ENCODE results near the gene MOG. TPM values are rescaled to one million over a fixed set of nuclear protein-coding genes. Genes with fewer than 3 reads are reported as not detected.

MOG gene
- total RNA-seq, 1 donor from 2014 or later: 2.0 TPM

GRCh38 chr6:29709188-29709587 is 52.3 kb downstream of the MOG start:
- DNase-seq (ENCODE audit: low spot score): no peak
- intact Hi-C loops (cut with DNase I): loop anchor here (5.0 kb wide), 1 partner anchor 43 kb away; no protein-coding TSS in a partner anchor

- no peak for DNase-seq (ENCODE audit: low spot score)
- intact Hi-C loops (cut with DNase I): no loop called here
These were observed 53.5 kb downstream of the MOG start for GRCh38 chr6:29710281-29710941.

- intact Hi-C loops (cut with DNase I): no loop called here
- no peak for DNase-seq (ENCODE audit: low spot score)
These were observed 64.0 kb downstream of the MOG start for GRCh38 chr6:29720863-29721262.

Other genes starting within 250 kb of the MOG start
- not detected for gene OR12D1, start 242.2 kb upstream of the MOG start, total RNA-seq
- not detected for gene OR10C1, start 217.8 kb upstream of the MOG start, total RNA-seq
- gene OR11A1, start 200.0 kb upstream of the MOG start, total RNA-seq: not detected
- not detected for gene OR2H1, start 199.9 kb upstream of the MOG start, total RNA-seq
- not detected for gene MAS1L, start 169.1 kb upstream of the MOG start, total RNA-seq
- gene UBD, start 97.4 kb upstream of the MOG start, total RNA-seq: not detected
- not detected for gene OR2H2, start 72.0 kb upstream of the MOG start, total RNA-seq
- gene GABBR1, start 23.9 kb upstream of the MOG start, total RNA-seq: 29.5 TPM
- gene ZFP57, start 24.1 kb downstream of the MOG start, total RNA-seq: not detected
- gene HLA-F, start 66.3 kb downstream of the MOG start, total RNA-seq: 40.4 TPM
- gene HLA-G, start 170.7 kb downstream of the MOG start, total RNA-seq: 0.62 TPM